GM19455 (cell line): Measurements from ENCODE around the gene FGF14.
"Not testable (repeated sequence)": the region's sequence is repeated elsewhere in the genome, so short reads cannot be mapped to it uniquely, and the experiment has no call there.

Source experiments
- ATAC-seq: cut with Tn5 transposase; IDR thresholded peaks from one replicate; pipeline ENCODE4 v1.9.1; 2021; ENCODE audit not compliant: unreplicated experiment

FGF14 gene

DNA sequence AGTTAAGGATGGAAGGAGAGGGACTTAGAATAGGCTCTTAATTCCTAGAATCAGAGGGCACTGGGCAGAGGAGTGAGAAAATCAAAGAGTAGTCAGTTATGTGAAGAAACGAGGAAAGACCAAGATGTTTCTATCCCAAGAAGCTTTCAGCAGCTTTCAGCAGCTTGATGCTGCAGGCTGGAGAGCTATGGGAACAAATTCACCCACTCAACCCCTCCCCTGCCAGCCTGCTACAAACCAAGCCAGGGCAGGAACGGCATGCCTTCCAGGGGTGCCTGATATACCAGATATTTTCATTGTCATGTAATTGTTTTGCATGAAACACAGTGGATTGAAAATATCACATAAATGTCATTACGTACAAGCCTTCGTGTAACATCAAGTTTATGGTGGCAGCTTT lies 262.2 kb downstream of the FGF14 start:
- no peak for ATAC-seq

DNA sequence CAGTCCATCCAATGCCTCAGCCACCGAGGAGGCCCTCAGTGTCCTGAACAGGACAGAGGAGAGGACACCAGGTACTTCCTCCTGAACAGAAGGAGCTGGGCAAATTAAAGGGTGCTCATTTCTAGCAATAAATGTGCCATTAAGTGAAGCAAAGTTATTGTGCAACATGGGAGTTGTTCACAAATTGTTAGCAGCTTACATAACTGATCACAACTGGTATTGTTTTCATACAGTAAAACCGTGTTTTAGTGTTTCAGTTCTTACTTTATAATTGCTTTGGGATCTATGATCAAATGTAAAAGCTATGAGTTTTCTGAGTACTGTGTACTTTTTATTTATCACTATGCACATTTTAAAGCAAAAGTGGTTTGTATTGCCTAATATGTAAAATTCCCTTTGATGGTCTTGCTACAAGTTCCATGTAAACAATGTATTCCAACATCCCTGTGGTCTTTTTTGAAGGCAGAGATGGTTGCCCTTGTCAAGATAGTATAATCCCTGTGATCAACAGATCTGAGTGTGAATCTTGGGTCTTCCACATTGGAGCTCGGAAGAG lies 263.1 kb downstream of the FGF14 start:
- ATAC-seq: no peak

DNA sequence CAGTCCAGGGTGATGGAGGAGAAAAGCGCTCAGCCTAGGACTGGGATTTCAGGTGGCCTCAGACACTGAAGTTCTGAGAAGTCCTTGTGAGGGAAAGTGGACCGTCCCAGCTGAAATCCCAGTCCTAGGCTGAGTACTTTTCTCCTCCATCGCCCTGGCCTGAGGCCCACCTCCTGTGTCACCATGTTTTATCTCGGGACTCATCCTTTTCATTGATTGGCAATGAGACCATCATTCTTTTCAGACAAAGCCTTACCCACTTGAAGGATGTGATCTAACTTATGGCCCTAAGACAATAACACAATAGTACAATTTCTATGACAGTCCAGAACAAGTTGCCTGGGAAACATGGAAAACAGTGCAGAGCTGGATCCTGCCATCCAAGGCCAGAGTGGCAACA lies 263.9 kb downstream of the FGF14 start:
- ATAC-seq: not testable (repeated sequence)

DNA sequence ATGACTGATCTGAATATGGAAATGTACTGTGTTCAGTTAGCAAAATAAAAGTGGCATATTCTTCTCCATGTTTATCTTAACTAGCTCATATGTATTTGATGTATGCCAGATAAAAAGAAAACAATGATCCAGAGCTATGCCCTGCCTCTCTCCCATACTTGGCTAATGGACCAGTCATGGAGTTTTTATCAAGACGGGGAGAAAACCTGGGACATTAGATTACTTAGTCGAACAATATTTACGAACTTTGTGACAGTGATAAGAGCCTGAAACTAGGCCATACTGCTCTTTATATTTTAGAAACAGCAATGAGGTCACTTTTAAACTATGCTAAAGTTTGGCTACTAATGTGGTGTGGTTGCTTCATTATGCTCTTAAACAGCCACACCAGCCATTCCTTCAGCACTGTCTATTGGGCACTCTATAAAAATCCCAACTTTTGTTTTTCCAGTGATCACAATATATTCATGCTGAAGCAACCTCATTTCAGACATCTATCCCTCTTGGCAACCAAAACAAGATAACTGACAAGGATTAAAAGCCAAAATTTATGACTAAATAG lies 265.0 kb downstream of the FGF14 start:
- no peak for ATAC-seq

DNA sequence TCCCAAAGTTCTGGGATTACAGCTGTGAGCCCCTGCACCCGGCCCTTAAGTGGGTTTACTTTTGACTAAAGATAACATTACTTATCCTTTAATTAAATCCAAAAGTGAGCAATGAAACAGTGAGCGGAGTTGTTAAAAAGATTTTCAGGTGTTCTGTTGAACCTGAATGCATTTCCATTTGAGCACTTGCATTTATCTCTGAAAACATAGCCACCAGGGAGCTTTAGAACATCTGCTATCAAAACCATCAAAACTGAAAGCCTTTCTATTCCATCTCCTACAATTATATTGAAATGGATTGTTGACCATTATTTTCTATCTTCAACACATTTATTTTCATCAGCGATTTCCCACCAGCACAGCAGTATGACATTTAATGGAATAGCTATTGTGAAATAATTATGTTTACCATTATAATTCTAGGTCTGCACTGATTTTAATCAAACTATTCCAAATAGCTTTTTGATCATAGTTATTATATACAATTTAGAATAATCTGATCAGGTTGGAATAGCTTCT lies 269.0 kb downstream of the FGF14 start:
- ATAC-seq: no peak

DNA sequence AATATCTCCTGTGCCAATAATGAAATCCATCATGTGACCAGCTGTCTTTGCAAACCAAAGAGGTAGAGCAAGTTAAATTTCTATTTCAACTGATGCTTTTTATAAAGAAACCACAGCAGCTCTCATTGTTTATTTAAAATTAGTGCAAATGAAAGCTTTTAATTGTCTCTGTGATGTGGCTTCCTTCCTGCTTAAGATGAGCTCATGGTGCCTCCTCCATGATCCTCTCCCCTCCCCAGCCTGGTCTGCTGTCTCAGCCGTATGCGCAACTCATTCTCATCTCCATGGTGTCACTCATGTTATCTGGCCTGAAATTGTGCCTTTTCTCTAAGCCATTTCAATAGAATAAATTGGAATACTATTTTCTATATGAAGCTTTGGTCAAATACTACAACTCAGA lies 270.6 kb downstream of the FGF14 start:
- no peak for ATAC-seq

DNA sequence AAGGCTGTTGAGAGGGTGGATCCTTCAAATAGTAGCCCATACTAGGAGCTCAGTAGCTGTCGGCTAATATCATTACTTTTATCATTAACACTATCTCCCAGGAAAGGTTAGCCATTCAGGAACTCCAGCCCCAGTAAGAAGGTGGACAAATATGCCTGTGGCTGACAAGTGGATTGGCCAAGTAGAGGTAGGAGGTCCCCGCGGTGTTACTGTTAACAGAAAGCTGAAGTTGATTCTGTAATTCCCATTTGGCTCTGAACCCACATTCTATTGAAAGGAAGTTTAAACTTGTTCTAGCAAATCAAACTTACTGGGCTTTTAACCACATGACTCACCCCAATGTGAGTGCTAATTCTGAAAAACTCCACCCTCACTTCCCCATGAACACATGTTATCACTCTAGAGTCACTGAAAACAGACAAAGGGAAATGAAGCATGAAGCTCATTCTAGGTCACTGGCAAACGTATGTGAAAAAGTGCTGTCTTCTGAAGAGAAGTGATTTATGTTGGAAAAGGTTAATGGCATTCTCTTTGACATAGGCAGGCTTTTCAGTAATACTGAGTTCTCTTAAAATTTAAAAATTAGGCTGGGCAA lies 273.5 kb downstream of the FGF14 start:
- ATAC-seq: no peak

DNA sequence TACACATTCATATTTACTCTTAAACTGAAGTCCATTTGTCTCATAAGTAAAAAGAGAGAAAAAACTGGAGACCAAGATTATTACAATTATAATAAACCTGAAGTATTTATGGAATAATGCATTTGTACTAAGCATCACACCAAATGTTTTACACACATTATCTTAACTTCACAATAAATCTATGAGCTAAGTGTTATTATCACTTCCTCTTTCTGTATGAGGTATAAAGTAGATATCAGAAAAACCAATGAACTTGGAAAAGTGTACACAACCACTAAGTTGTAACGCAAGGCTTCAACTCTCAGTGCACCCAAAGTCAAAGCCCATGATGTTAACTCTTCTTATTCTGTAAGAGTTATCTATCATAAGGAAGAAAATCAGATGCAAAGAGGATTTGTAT lies 274.7 kb downstream of the FGF14 start:
- no peak for ATAC-seq

DNA sequence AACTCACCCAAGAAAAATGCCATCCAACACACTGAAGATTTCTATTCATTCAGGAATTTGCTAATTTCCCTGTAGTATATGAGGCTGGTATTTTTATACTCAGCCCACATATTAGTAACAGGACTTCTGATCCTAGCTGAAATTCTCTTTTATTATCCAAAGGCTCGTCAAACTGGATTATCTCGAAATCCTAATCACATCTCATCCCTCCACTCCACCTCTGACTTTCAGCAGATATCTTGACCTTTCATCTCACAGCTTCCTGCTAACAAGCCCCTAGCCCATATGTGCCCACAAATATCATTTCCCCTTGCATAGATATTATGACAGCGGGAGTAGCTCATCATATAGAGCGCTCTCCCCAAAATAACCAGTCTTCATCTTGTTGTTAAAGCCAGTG lies 279.7 kb downstream of the FGF14 start:
- ATAC-seq: no peak

DNA sequence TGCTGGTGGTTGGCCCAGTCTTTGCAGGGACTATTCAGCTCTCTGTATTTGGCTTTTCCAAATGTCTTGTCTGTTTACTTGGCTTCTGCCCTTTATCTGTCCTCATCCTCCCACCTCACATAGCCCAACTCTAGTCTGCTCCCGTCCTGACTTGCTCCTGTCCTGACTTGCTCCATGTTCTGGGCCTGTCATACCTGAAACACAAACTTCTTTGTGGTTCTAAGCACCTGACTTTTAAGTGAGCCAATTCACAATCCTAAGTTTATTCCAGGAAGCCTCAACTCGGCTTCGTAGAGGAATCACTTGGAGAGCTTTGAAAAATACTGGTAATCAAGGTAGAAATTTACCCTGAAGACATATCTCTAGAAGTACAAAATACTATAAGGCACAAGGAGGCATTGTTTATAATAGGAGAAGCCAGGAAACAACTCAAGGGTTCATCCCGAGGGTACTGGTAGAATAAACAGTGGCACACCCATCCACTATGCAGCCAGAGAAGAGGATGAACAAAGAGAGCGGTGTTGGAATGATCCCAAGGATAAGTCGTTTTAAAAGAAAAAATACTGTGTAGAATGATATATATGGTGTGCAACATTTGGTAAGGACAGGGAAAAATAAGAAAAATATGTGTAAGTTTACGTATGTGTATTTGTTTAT lies 284.5 kb downstream of the FGF14 start:
- no peak for ATAC-seq

DNA sequence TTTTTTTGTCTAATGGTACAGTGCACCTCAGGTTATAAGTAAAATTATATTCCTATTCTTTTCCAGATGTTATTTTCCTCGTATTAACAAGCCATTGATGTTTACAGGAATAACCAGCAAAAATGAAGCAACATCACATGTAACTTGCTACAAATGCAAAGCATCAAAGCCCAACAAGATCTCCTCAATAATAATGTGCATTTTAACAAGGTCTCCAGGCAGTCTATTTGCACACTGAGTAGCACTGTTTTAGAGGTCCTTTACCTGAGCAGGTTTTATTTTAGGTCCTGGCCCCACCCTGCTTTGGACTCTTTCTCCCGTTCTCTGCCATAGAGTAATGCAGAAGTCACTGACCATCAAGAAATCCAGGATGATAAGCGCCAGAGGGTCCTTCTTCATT lies 298.4 kb downstream of the FGF14 start:
- ATAC-seq: no peak

DNA sequence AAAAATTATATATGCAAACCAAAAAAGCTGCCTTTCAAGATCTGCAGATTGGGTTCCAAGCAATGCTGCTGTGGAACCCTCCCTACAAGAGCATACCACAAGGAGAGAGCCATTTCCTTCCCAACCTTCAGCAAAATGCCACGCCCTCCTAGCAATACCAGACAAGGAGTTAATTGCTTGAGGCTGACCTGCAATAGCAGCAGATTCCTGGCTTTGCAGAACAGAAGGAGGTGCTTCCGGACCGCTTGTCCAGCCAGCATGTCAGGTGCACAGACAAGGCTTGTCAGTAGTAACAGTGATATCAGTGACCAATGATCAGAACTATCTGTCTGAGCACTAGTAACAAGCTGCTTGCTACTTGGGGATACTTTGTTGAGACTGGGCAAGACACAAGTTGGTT lies 301.6 kb downstream of the FGF14 start:
- no peak for ATAC-seq

DNA sequence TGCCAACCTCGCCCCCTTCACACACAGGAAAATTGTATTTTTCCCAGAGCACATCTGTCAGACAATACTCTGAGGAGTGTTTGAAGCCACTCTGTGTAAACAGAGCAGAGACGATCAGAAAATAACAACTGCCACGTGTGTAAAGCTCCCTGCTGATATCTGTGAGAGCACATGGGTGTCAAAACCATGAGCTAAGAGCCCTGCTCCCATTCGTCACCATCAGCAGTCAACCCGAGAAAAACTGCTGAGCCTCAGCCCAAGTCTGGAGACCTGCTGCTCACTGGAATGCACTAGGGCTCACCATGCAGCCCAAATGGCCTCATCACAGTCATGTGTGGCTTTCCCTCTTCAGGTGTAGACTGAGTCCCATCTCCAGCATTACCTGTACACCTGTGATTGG lies 304.1 kb downstream of the FGF14 start:
- ATAC-seq: no peak

DNA sequence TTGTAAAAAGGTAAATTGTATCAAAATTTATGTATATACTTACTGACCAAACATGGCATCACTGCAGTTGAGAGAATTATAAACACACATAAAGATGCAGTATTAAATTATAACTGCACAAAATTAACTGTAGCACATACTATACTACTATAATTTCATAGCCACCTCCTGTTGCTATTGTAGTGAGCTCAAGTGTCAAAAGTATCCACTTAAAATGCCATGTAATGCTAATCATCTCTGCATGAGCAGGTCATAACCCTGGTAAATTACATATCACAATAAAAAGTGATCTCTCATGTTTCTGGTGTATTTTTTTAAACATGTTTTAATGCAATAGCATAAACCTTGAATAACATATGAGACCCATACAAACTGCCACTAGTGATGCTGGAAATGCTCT lies 308.6 kb downstream of the FGF14 start:
- not testable (repeated sequence) for ATAC-seq

DNA sequence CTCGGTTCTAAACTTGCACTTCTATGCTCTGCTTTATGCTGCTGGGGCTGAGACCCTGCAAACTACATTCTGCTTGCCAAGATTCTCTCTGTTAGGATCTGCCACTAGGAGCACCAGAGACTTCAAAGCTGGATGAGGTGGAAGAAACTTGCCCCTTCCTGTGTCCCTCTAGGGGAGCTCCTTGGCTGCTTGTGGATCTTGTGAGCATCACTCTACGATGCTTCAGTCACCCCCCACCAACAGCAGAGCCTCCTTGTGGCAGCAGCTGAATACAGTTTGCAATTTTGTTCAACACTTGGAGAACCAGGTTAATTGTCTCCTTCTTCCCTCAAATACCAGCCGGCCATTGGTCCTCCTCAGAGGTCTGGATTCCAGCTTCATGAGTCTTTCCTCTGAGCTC lies 310.6 kb downstream of the FGF14 start:
- ATAC-seq: no peak

DNA sequence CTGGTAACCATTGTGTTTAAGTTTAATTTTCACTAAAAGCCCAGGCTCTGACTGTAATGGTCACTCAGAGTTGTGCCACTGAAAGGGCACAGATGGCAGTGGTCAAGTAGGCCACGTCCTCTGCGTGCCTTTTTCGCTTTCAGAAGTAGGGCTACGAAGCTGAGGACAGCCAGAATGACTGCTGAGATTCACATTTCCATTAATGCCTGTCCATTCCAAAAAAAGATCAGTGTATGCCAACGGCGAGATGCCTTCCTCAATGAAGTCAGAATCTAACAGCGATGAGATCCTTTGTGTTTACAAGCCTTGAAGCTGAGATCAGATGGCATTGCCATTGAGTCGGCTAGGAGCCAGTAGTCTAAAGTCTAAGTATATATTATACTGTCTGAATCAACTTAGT lies 311.3 kb downstream of the FGF14 start:
- ATAC-seq: no peak

DNA sequence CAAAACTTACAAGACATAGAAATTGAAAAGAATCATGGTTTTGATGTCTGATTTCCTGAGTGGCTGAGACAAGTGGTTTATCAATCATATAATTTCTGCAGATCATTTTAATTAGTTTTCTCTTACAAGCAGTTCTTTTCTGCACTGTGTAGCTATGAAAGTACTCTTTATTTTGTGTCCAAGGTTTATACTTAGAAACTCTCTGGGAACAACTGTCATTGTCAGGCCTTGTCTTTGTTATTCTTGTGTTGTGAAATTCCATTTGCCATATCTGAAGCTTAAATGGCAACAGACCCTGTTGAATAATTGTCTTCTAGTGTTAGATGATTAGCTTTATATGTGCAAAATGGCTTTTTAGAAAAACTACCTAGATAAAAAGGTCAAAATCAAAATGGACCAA lies 312.1 kb downstream of the FGF14 start:
- ATAC-seq: no peak

DNA sequence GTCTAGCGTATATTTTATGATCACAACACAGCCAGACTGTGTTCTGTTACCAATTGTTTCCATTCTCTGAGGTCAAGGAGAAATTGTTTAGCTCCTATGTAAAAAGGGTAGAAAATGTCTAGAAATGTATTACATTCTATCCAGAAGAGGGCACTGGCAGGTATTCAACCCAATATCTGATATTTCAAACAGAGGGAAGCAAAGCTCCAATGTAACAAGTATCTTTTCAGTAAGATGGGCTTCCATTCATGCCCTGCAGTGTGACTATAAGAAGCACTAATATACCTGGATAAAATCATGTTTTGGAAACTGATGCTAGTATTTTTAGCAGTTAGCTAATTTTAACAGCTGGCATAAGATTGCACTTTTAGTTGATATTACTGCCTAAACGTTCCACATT lies 312.7 kb downstream of the FGF14 start:
- no peak for ATAC-seq

DNA sequence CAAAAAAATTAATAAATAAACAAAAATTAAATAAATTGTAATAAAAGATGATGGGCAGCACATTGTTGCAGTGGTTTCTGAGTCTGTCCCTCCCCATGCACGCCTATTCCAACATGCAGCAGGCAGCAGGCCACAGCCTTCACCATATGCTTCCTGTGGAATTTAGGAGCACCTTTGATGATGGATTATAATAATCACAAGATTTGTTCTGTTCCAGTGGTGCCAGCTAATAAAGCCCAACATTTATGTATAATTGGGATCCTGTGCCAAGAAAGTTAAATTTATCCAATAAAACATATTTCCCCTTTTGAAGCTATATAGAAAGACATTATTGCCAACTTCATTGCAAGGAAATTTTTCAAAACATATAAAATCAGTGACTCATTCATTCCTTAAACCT lies 328.6 kb downstream of the FGF14 start:
- ATAC-seq: no peak

DNA sequence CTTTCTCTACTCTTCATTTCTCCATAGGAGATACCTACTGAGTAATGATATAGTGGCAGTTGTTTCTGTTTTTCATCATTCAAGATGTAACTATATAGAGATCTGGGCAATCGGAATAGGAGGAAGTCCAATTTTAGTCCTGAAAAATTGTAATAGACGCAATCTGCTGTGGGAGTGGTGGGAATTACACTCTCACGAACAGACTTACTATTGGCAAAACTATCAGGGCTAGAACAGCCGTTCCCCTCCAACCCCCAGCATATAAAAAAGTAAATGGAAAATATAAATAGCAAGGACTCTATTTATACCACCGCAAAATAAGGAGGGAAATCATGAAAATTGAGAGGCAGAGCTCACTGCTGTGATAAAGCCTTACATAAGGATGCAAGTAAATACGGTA lies 330.1 kb downstream of the FGF14 start:
- ATAC-seq: no peak

DNA sequence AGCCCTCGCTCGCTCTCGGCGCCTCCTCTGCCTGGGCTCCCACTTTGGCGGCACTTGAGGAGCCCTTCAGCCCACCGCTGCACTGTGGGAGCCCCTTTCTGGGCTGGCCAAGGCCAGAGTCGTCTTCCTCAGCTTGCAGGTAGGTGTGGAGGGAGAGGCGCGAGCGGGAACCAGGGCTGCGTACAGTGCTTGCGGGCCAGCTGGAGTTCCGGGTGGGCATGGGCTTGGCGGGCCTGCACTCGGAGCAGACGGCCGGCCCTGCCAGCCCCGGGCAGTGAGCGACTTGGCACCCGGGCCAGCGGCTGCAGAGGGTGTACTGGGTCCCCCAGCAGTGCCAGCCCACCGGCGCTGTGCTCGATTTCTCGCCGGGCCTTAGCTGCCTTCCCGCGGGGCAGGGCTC lies 333.5 kb downstream of the FGF14 start:
- not testable (repeated sequence) for ATAC-seq

DNA sequence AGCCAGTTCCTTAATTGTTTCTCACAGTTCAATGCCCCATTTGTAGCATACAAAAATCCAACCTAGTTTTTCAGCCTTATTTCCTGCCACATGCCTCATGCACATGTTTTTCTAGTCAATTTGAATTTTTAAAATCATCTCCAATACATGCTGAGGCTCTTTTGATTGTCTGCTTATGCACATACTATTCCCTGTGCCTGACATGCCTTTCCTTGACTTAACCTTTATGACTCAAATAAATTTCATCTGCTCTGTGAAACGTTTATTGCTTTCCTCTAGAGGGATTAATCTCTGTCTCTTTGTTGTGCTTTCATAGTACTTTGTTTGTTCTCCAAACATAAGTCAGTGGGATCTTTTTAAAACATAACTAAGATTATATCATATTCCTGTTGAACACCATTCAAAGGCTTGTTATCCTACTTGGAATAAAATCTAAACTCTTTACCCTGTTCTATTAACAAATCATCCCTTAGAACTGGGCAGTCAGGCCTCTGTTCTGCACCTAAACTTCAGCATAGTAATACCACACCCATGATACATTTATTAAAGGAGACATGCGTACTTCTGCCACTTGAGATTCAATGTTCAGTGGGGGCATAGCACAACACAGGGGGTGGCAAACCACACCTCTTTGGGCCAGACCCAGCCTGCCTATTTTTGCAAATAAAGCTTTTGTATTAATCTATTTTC lies 346.6 kb downstream of the FGF14 start:
- no peak for ATAC-seq
